Medulla oblongata (tissue), 1 donor: Measurements from ENCODE around the gene RET.

Experiments used
- DNase-seq: peaks from one replicate; pipeline ENCODE4 v3.0.0-alpha.2; 2015; ENCODE audit errors: extremely low spot score

Gene RET

DNA sequence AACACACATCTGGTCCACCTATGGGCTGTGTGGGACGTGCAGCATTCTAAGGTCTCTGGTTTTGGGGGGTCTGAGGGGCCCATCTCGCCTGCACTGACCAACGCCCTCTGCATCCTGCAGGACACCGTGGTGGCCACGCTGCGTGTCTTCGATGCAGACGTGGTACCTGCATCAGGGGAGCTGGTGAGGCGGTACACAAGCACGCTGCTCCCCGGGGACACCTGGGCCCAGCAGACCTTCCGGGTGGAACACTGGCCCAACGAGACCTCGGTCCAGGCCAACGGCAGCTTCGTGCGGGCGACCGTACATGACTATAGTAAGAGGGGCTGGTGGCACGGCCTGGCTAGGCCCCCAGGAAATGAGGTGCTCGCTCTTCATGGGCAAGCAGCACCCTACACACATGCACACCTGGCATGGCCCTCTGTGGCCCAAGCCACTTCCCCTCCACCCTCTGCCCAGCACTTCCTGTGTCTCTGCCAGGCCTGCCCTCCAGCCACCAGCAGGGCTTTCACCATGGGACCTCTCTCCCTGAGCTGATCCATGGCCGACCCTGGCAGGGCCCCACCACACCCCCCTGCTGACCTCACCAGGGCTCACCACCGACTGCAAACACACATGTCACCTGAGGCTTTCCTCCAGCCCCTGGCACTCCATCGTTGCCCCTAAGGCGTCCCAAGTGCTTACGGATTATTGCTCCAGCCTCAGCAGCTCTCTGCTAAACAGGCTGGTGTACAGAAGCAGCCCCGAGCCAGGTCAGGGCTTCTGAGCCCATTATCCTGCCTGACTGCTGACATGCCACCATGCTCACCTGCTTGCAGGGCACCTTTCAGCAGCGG, 29.6 kb downstream of the RET start:
- no peak for DNase-seq

GRCh38 chr10:43108951-43109350, 32.1 kb downstream of the RET start:
- DNase-seq = no peak

- DNase-seq = no peak
Measured at GRCh38 chr10:43109671-43110249, 32.9 kb downstream of the RET start.

GRCh38 chr10:43110338-43111071, 33.6 kb downstream of the RET start:
- no peak for DNase-seq

GRCh38 chr10:43111101-43111500, 34.2 kb downstream of the RET start:
- DNase-seq = no peak

DNA sequence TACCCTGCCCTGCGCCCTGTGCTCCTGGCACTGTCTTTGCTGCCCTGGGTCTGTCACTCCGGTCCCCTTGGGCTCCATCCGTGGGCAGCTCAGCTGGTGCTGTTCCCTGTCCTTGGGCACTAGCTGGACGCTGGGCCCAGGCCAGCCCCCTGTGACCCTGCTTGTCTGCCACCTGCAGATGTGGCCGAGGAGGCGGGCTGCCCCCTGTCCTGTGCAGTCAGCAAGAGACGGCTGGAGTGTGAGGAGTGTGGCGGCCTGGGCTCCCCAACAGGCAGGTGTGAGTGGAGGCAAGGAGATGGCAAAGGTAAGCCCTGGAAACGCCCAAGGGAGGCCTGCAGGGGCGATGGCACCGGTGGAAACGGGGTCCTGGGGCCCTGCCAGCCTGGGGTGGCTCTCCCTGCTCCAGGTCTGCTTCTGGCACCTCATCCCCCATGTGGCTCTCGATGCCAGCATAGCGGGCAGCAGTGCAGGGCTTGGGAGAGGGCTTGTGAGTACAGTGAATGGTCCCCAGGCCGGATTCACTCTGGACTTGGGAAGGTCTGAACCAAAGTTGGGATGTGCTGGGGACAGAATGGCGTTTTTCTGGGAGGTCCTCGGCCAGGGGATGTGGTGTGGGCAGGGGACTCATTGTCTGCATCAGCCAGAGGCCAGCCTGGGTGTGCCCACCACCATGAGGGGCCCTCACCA, 35.2 kb downstream of the RET start:
- no peak for DNase-seq

GRCh38 chr10:43112608-43112961, 35.7 kb downstream of the RET start:
- no peak for DNase-seq

GRCh38 chr10:43113201-43114087, 36.6 kb downstream of the RET start:
- no peak for DNase-seq

- no peak for DNase-seq
Measured at GRCh38 chr10:43114088-43114742, 37.3 kb downstream of the RET start.

- DNase-seq = no peak
Measured at GRCh38 chr10:43114743-43115611, 38.1 kb downstream of the RET start.

DNA sequence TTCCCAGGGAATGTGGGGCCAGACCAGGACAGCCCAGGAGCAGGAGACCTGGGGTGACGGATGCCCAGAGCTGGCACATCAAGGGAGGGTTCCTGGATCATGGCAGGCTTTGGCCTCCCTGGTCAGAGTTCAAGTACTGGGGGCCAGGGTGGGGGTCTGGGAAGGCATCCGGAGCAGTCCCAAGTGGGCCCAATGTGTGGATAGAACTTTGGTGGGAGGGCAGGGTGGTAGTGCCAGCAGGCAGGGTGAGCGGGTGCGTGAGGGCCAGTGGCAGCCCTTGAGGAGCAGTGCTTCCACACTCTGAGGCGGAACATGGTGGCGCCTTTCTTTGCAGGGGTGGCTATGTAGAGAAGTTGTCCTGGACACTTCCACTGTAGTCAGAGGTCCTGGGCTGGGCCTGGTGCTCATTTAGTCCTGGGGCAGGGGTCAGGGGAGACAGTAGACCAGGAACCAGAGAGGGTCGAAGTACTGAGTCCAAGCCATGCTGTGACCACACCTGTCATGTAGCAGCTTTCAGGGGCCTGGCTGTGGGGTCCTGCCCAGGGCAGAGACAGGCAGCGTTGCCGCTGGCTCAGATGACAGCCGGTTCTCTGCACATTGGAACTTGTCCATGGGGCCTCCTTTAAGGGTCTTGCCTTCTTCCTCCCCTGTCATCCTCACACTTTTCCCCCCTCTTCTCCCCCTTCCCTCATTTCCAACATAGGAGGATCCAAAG, 39.2 kb downstream of the RET start:
- no peak for DNase-seq

DNA sequence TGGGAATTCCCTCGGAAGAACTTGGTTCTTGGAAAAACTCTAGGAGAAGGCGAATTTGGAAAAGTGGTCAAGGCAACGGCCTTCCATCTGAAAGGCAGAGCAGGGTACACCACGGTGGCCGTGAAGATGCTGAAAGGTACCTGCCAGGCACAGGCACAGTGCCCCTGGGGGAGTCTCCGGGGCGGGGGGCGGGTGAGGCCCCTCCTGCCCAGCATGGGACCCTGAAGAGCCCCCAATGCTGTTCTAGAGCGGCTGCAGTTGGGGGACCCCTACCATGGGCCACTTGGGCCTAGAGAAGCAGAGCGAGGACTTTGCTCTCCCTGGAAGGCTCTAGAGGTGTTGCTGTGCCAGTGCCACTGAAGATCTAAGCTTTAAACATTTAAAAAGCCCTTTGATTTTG, 39.7 kb downstream of the RET start:
- no peak for DNase-seq

DNA sequence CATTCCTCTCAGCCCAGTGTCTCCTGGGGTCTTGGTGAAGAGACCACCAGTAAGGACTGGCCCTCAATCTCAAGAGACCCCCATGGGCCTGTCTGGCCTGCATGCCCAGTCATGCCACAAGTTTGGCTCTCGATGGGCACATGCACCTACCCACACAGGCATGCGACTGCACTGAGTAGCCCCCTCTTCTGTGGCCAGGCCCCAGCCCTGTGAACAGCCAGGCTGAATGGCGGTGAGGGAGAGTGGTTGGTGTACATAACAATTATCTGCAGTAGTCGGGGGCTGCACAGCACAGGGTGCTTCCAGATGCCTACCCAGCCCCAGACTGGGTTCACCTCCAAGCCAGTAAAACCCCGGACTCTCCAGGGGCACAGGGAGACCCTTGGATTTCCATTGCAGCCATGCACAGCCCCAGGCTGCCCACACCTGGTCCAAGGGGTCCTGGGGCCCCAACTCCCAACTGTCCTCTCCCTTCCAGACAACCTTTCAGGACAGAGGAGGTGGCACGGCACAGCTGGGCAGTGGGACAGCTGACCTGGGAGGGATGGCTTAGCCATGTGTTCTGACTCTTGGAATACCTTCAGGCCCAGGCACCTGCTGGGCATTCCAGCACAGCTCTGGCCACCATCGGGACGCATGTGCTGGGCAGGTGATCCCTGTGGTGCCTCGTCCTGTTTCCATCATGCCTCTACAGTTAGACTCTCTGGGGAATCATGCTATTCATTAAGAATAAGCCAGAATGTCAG, 40.3 kb downstream of the RET start:
- no peak for DNase-seq

DNA sequence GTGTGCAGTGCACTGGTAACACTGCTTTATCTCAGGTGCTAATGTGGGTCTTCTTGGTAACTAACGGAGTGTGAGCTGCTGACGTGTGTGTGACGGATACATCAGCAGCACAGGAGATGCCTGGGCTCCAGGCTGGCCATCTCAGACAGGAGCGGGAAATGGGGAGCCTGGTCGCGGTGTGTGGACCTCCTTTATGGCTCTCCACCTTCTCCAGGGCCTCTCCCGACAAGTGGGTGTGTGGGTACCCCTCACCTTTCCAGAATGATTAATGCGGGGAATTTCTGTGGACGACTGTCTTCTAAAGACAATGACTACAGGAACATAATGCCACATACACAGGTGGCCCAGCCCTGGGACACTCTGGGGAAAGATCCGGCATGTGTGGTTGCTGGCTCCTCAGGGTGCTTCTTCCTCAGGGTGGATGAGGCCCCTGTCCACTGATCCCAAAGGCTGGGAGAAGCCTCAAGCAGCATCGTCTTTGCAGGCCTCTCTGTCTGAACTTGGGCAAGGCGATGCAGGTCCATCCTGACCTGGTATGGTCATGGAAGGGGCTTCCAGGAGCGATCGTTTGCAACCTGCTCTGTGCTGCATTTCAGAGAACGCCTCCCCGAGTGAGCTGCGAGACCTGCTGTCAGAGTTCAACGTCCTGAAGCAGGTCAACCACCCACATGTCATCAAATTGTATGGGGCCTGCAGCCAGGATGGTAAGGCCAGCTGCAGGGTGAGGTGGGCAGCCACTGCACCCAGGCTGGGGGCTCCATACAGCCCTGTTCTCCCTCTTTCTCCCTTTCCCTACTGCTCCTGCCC, 41.1 kb downstream of the RET start:
- no peak for DNase-seq

DNA sequence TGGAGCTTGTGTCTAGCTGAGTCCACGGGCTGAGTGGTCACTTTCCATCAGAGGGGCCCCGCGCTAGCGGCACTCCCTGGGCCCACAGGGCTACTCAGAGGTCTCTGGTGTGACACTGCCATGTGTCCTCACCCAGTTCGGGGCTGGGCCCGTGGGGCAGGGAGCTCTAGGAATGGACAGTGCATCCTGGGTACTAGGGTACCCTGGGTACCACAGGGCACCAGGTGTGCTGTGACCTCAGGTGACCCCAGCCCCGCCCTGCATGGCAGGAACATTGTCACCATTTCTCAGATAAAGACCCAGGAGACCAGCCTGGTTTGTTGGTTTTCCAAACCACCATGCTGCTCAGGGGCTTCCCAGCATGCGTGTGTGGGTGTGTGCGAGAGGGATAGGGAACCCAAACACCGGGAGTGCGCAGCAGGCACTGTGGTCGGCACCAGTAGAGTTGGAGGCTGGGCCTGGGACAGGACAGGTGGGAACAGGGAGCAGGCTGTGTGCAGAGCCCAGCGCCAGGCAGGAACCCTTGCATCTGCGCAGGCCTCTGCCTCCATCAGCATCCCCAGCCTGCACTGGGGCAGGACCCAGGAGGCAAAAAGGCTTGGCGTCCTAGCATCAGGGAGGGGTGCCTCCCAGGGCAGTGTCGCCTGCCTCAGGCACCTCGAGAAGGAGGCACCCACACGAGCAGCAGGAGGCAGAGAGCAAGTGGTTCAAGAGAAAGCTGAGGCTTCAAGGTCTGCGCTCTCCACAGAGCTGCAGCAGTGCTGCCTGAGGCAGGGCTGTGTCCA, 42.0 kb downstream of the RET start:
- DNase-seq = no peak

DNA sequence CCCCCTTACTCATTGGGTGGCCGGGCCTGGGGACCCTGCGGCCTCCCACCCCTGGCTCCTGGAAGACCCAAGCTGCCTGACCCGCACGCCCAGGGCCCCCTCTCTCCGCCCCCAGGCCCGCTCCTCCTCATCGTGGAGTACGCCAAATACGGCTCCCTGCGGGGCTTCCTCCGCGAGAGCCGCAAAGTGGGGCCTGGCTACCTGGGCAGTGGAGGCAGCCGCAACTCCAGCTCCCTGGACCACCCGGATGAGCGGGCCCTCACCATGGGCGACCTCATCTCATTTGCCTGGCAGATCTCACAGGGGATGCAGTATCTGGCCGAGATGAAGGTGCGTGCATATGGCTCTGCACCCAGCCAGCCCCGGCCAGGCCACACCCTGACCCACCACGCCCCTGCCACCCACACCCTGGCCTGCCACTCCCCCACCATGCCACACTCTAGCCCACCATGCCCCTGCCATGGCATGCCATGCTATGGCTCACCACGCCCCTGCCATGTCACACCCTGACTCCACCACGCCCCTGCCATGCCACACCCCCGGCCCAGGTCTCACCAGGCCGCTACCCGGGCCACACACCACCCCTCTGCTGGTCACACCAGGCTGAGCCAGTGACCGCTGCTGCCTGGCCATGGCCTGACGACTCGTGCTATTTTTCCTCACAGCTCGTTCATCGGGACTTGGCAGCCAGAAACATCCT, 42.7 kb downstream of the RET start:
- no peak for DNase-seq
